ENCODE data around the gene HEG1.
A peak's percentile ranks its signal among the peaks of the same experiment; 100 is the strongest.

Gene HEG1

DNA sequence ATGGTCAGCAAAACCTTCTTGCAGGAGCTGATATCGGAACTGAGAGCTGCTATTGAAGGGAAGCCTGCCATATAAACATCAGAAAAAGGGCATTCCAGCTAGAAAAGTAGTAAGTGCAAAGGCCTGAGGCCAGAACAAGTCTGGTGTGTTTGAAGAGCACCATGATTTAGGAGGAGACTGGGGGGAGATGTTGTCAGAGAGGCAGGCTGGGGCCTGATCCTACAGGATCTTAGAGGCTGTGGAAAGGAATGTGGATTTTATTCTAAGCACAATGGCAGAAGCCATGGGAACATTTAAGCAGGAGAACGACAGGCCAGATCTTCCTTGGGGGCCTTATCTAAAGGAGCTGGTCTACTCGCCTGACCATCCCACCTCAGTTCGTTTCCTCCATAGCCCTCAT is 116.1 kb downstream of the HEG1 start:
- FAIRE-seq: no peak

DNA sequence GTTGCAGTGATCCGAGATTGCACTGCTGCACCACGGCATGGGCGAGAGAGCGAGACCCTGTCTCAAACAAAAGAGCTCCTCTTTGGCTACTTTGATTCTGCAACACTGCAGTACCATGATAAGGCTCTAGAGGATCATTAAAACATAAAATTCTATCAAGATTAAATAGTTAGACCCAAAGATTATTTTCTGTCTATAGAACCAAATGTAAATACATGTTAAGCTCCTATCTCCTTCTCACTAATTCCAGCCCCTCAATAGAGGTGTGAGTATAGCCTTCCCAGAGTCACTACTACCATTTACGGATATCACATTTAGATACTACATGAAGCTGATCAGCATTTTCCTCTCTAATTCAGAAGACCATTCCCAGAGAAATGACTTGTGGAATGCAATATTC is 116.9 kb downstream of the HEG1 start:
- FAIRE-seq: no peak

DNA sequence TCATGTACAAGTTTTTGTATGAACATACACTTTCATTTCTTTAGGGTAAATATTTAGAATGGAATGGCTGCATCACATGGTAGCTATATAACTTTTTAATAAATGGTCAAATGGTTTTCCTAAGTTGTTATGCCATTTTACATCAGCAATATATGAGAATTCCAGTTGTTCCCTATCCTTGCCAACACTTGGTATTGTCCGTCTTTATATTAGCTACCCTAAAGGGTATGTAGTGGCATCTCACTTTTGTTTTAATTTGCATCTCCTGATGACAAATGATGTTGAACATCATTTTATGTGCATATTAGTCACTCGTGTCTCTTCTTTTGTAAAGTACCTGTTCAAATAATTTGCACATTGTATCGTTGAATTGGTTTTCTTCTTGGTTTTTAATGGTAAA is 118.7 kb downstream of the HEG1 start:
- no peak for FAIRE-seq

DNA sequence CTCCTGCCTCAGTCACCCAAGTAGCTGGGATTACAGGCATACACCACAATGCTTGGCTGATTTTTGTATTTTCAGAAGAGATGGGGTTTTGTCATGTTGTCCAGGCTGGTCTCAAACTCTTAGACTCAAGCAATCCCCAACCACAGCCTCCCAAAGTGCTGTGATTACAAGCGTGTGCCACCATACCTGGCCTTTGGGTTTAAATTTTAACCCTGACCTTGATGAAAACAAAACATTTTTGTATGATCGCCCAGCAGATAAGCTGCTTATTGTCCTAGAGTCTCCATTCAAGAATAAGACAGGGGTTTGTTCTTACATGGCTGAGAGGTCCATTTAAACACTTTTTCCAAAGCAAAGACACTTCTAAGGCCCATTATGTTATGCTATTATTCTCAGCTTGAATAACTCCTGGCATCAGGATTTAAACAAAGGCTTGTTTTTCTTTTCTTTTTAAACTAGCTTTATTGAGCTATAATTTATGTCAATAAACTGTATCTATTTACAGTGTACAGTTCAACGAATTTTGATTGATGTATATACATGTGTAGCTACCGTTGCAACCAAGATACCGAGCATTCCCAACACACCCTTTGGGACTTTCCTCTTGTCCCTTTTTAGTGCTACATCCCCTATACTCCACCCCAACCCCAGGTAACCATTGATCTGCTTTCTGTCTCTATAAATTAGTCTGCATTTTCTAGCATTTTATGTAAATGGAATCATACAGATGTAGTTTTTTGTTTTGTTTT is 119.8 kb downstream of the HEG1 start:
- no peak for FAIRE-seq

DNA sequence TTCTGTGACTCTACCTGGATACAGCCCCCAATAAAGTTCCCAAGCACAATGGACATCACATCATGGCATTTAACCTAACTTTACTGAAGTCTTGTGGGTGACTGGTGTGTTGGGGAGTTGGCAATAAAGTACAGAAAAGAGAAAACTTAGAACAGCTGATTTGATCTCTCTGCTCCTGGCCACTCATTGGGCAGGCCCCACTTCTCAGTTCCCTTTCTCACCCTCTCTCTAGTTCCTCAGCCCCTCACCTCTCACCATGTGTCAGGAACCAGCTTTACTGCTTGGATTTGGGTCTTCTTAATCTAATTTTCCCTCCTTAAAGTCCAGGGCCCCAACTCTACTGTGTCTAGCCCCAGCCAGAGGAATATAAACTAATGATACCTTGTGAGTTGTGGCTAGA is 120.5 kb downstream of the HEG1 start:
- FAIRE-seq: no peak

DNA sequence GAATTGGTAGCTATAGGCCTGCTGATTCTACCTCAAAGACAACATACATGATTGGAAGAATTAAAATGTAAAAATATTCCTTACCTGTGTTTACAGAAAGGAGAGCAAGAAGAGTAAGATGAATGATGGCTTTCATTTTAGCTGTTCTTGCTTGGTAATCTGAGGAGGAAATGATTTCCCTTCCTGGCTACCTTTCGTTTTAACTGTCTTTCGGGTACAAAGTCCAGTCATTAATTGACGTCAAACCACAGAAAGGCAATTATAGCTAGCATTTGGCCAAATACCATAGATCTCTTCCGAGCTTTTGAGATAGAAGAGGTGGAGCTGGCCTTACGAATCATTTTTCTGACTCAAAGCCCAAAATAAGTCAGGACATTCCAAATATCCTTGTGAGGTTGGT is 121.2 kb downstream of the HEG1 start, which contains the start of gene MUC13:
MUC13 (minus strand) TSS at position 175 of the 400 bp plus-strand sequence; CDS start at position 136, 39 bp downstream.
- no peak for FAIRE-seq

DNA sequence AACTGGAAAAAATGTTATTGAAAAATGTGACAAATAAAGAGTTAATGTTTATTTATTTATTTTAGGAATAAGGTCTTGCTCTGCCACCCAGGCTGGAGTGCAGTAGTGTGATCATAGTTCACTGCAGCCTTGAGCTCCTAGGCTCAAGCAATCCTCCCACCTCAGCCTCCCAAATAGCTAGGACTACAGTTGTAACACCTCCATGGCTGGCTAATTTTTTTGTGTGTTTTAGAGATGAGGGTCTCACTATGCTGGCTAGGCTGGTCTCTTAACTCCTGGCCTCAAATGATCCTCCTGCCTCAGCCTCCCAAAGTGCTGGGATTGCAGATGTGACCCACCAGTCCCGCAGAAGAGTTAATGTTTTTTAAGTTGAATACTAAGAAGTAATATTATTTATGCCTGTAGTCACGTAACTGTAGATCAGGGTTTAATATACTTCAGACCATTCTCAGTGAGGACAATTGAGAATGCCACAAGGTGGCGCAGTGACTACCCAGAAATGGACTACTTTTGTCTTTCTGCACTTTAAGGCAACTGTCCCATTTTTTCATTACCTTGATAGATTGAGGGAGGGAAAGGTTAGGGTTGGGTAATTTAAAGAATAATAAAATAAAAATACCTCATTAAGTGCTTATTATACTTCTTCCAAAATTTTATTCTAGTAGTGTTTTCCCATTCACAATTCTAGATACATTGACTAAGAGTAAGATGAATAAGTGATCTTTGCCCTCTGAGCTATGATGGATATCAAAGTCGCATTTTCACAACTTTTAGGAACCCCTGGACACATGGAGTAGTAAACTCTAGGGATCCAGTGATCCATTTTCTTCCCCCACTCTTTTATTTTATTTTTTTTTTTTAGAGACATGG is 127.2 kb downstream of the HEG1 start:
- peak; percentile 84 for FAIRE-seq

DNA sequence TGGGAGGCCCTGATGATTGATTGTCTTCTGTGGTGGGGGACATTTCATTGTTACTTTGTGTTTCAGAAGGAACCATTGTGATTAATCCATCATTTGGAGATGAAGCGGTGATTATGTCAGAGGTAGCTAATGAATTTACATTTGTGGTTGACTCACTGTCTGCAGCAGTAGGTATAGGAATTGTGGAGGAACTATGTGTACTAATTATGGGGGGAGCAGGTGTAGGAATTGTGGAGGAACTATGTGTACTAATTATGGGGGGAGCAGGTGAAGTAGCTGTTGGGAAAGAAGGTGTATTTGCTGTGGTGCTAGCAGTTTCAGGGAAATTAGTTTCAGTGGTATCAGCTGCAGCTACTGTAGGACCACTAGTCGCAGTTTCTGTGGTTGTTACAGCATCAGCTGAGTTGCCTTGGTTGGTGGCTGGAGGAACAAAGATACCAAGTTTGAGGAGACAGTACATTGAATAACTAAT is 128.2 kb downstream of the HEG1 start:
- FAIRE-seq: no peak

DNA sequence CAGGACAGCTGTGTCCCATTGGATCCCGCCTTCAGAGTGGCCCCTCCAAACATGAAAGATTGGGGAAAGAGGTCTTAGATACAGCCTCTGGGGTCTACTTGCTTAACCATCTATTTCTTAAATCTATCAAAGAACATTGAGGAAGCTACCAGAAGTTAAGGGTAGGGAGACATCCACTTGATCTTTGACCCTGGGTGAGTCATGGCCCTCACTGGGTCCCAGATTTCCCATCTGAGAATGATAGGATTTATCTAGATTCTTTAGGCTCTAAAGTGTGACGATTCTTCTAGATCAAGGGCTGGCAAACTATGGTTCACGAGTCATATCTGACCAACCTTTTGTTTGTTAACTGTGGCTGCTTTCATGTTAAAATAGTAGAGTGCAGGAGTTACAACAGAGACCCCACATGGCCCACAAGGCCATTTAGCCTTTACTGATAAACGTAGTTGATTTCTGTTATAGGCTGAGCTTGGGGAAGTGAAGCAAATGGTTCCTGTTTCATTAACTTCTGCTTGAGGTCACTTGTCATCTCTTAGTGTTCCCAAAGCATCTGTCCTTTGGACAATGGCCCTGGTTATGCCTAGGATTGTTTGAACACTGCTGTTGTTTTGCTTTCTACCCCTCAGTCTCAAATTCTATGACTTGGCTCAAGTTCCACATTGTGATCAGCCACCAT is 129.2 kb downstream of the HEG1 start:
- no peak for FAIRE-seq

DNA sequence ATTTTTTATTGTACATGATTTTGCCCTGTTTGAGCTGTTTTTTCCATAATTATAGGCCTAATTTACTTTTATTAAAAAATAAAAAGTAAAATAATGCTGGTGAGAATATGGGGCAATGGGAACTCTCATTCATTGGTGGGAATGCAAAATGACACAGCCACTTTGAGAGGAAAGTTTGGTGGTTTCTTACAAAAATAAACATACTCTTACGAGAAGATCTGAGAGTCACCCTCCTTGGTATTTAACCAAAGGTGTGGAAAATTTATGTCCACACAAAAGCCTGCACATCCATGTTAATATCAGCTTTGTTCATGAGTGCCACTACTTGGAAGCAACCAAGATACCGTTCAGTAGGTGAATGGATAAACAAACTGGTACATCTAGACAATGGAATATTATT is 131.1 kb downstream of the HEG1 start:
- no peak for FAIRE-seq

DNA sequence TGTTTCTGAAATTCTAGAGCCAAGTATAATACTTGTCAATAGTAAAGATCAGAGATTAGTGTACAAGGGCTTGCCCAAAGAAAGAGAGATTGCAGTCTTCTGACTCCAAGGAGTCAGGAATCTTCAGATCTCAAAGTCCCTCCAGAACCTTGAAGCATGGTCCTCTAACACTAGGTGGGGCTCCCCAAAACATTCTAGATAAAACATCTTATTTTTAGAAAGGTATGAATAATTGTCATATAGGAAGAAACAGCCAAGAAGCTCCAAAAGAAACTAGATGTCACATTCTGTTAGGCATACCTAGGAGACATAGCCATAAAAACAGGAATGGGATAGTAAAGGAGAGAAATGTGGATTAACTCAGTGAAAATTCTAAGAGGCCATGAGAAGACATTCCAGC is 132.0 kb downstream of the HEG1 start:
- FAIRE-seq: no peak

DNA sequence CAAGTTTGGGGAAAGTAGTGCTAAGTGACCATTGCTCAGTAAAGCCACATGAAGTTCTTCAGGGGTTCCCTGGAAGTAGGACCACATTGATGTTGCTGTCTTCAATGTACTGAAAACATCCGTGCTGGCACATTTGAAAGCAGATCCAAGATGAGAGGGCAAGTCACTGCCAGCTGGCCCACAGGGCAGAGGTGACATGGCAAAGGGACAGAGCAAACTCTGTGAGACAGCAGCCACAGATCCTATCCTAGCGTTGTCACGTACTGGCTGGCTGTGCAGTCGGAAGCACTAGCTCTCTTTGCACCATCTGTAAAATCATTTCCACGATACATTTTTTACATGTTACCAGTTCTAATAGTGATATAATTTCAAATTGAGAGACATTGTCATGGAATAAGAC is 135.1 kb downstream of the HEG1 start:
- no peak for FAIRE-seq

DNA sequence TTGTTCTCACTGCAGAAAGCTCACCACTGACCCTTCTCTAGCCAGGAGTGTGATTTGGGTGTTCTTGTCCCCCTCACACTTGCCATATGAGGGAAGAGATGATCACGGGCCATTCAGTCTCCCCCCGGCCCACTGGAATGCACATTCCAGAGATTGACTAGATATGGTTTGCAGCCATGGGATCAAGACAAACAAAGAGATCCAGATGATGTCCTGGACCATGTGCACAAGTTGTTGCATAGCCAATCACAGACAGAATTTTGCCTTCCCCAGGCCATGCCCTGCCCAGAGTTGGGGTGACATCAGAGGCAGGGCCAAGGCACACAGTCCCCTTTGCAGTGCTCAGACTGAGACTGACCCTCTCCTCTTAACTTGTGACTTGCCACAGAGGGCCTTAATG is 136.0 kb downstream of the HEG1 start:
- no peak for FAIRE-seq

DNA sequence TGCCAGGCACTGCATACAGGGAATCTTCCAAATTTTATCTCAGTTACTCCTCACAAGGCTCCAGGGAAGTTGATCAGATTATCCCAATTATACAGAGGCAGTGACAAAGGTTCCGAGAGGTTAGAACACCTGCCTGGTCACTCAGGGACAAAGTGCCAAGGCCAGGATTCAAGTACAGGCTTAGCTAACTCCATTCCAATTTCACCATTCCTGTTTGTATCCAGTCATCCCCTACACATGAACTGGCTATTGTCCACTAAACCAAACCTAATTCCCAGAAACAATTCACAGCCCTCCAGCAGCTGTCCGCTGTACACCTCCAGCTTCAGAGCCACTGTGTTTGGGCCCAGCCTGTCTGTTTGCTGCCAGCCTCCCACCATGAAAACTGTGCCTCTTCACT is 137.3 kb downstream of the HEG1 start:
- no peak for FAIRE-seq

DNA sequence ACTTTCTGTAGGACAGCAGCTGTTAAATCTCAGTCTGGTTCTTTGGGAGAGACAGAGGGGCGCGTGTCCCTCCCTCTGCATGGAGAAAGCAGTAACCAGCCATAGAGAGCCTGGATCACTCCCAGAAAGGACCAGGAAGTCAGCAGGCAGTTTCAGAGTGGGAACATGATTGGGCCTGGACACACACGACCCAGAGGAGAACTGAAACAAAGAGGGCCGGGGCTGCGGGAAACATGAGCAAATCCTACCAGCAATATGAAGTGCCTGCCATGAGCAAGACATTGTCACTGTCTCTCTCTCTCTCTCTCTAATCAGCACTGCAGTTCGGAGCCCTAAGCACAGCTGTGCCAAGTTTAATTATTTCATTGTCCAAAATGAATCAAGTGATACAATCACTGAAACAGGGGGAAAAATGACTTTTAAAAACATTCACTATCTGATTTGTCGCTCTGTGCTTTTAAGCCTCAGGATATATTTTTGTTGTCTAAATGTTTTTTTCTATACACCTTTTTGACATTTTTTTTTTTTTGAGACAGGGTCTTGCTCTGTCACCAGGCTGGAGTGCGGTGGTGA is 138.9 kb downstream of the HEG1 start:
- no peak for FAIRE-seq
